Mucosa of rectum (tissue), 2 donors: ENCODE measurements around the gene EVI5L.
"Not testable (repeated sequence)": the region's sequence is repeated elsewhere in the genome, so short reads cannot be mapped to it uniquely, and the experiment has no call there.

Experiments
- H3K27ac ChIP-seq, 2 donors: one replicate each; pipeline ENCODE4 v1.7.0; 2013; ENCODE audit warnings: inconsistent platforms in 2 of 2, low read depth in 2 of 2, low read length in 2 of 2
- H3K27me3 ChIP-seq, 2 donors: one replicate each; pipeline ENCODE4 v1.7.0; 2013; ENCODE audit warnings: low read length in 2 of 2; ENCODE audit not compliant: control insufficient read depth in 2 of 2, insufficient read depth in 2 of 2
- H3K36me3 ChIP-seq, 2 donors: one replicate each; pipeline ENCODE4 v1.7.0; 2013; ENCODE audit warnings: low read length in 2 of 2; ENCODE audit not compliant: control insufficient read depth in 2 of 2, insufficient read depth in 2 of 2
- H3K4me1 ChIP-seq, 2 donors: one replicate each; pipeline ENCODE4 v1.7.0; 2013; ENCODE audit warnings: low read length in 2 of 2, mild to moderate bottlenecking in 1 of 2; ENCODE audit not compliant: control insufficient read depth in 2 of 2, insufficient read depth in 2 of 2
- H3K4me3 ChIP-seq, 2 donors: one replicate each; pipeline ENCODE4 v1.7.0; 2013; ENCODE audit warnings: low read length in 2 of 2
- H3K9ac ChIP-seq, 2 donors: one replicate each; pipeline ENCODE4 v1.7.0; 2013; ENCODE audit warnings: low read length in 2 of 2, low read depth in 1 of 2, mild to moderate bottlenecking in 1 of 2
- H3K9me3 ChIP-seq, 2 donors: one replicate each; pipeline ENCODE4 v1.7.0; 2013; ENCODE audit warnings: low read length in 2 of 2; ENCODE audit not compliant: control insufficient read depth in 2 of 2
- donor health status: healthy.
- donor health status: Normal muscosa, but diverticular disease.

The EVI5L gene

GRCh38 chr19:7815325-7815724, 14.7 kb upstream of the EVI5L start:
- Histone ChIP-seq H3K9ac (no peak overlapping the region), H3K36me3 (no peaks in the 10 kb centered on the region), H3K27me3 (peaks cover 0 to 3% of the 10 kb centered on the region in 2 donors), H3K4me1 (no peaks in the 10 kb centered on the region), H3K4me3 (no peak overlapping the region), H3K27ac (no peak overlapping the region), H3K9me3 (peaks cover 5 to 6% of the 10 kb centered on the region in 2 donors)

GRCh38 chr19:7816040-7816439, 14.0 kb upstream of the EVI5L start:
- not testable (repeated sequence) for H3K4me3 ChIP-seq, H3K27ac ChIP-seq, H3K4me1 ChIP-seq, H3K27me3 ChIP-seq, H3K9me3 ChIP-seq, H3K36me3 ChIP-seq, H3K9ac ChIP-seq

- H3K36me3 ChIP-seq: no peaks in the 10 kb centered on the region
- peaks cover 0 to 4% of the 10 kb centered on the region in 2 donors for H3K27me3 ChIP-seq
Observed at GRCh38 chr19:7817801-7818200, 12.2 kb upstream of the EVI5L start.

GRCh38 chr19:7818806-7819205, 11.2 kb upstream of the EVI5L start:
- Histone ChIP-seq H3K27me3 (peaks cover 0 to 4% of the 10 kb centered on the region in 2 donors), H3K9ac (no peak overlapping the region)

More at GRCh38 chr19:7817801-7818200, 12.2 kb upstream of the EVI5L start:
- Histone ChIP-seq H3K4me1 (no peaks in the 10 kb centered on the region), H3K9ac (no peak overlapping the region), H3K27ac (no peak overlapping the region), H3K9me3 (peaks cover 0 to 3% of the 10 kb centered on the region in 2 donors), H3K4me3 (no peak overlapping the region)

GRCh38 chr19:7819337-7819736, 10.7 kb upstream of the EVI5L start:
- H3K36me3 ChIP-seq: no peaks in the 10 kb centered on the region
- no peaks in the 10 kb centered on the region for H3K4me1 ChIP-seq
- peaks cover 0 to 3% of the 10 kb centered on the region in 2 donors for H3K9me3 ChIP-seq
- no peak overlapping the region for H3K9ac ChIP-seq
- H3K27me3 ChIP-seq: peaks cover 0 to 4% of the 10 kb centered on the region in 2 donors
- H3K27ac ChIP-seq: no peak overlapping the region
- no peak overlapping the region for H3K4me3 ChIP-seq

More at GRCh38 chr19:7818806-7819205, 11.2 kb upstream of the EVI5L start:
- no peak overlapping the region for H3K27ac ChIP-seq
- H3K36me3 ChIP-seq: no peaks in the 10 kb centered on the region
- H3K4me3 ChIP-seq: no peak overlapping the region
- H3K4me1 ChIP-seq: no peaks in the 10 kb centered on the region
- peaks cover 0 to 3% of the 10 kb centered on the region in 2 donors for H3K9me3 ChIP-seq

- peaks cover 0 to 4% of the 10 kb centered on the region in 2 donors for H3K27me3 ChIP-seq
- H3K4me3 ChIP-seq: no peak overlapping the region
- no peak overlapping the region for H3K9ac ChIP-seq
- no peak overlapping the region for H3K27ac ChIP-seq
- no peaks in the 10 kb centered on the region for H3K4me1 ChIP-seq
- no peaks in the 10 kb centered on the region for H3K36me3 ChIP-seq
- peaks cover 0 to 3% of the 10 kb centered on the region in 2 donors for H3K9me3 ChIP-seq
Observed at GRCh38 chr19:7820588-7820987, 9.4 kb upstream of the EVI5L start.

GRCh38 chr19:7822910-7823515, 7.0 kb upstream of the EVI5L start:
- H3K27me3 ChIP-seq: peaks cover 0 to 4% of the 10 kb centered on the region in 2 donors
- H3K4me3 ChIP-seq: no peak overlapping the region
- no peaks in the 10 kb centered on the region for H3K36me3 ChIP-seq
- no peak overlapping the region for H3K9ac ChIP-seq
- no peaks in the 10 kb centered on the region for H3K9me3 ChIP-seq
- no peaks in the 10 kb centered on the region for H3K4me1 ChIP-seq
- H3K27ac ChIP-seq: no peak overlapping the region

- Histone ChIP-seq H3K36me3 (no peaks in the 10 kb centered on the region), H3K27me3 (peaks cover 0 to 4% of the 10 kb centered on the region in 2 donors), H3K9ac (no peak overlapping the region), H3K9me3 (no peaks in the 10 kb centered on the region), H3K4me3 (no peak overlapping the region), H3K4me1 (no peaks in the 10 kb centered on the region), H3K27ac (no peak overlapping the region)
Observed at GRCh38 chr19:7823686-7824301, 6.2 kb upstream of the EVI5L start.

- H3K27ac ChIP-seq: peak overlapping the region in 1 of 2 donors; percentile 70
Observed at GRCh38 chr19:7829166-7829520, 875 bp upstream of the EVI5L start.

GRCh38 chr19:7830272-7830771, 304 bp downstream of the EVI5L start:
- Histone ChIP-seq H3K9ac (peak overlapping the region; percentile 47 to 70), H3K4me3 (peak overlapping the region; percentile 60 to 65), H3K27ac (no peak overlapping the region), H3K9me3 (no peaks in the 10 kb centered on the region), H3K36me3 (no peaks in the 10 kb centered on the region), H3K4me1 (peaks cover 13 to 33% of the 10 kb centered on the region in 2 donors), H3K27me3 (no peaks in the 10 kb centered on the region)

More at GRCh38 chr19:7829166-7829520, 875 bp upstream of the EVI5L start:
- Histone ChIP-seq H3K27me3 (no peaks in the 10 kb centered on the region), H3K4me1 (peaks cover 13 to 30% of the 10 kb centered on the region in 2 donors), H3K9ac (no peak overlapping the region), H3K36me3 (no peaks in the 10 kb centered on the region), H3K4me3 (peak overlapping the region; percentile 19 to 57), H3K9me3 (no peaks in the 10 kb centered on the region)
